HCT116 (cell line): Measurements from ENCODE around the gene ITIH4. TPM values are rescaled to one million over a fixed set of nuclear protein-coding genes. Genes with fewer than 3 reads are reported as not detected.

Source experiments
- ATAC-seq: fragments of 200-7000 bp; cut with Tn5 transposase; 2 replicates; pipeline ENCODE4 v1.9.1; 2020; ENCODE audit warnings: mild to moderate bottlenecking, moderate library complexity
- BruUV-seq: library from RNA; stranded (reverse); fragments of 400-500 nt; replicated peaks from 2 replicates; lab custom pipeline; 2021; lab: Mats Ljungman, UMichigan
- CTCF ChIA-PET: fragments of 300-600 bp; sonication (Branson Sonifier 250); formaldehyde crosslinking; loops from one replicate; lab custom pipeline; 2021; ENCODE audit warnings: antibody characterized with exemption; lab: Charles Lee
- POLR2A ChIA-PET: fragments of 300-600, 350-600 bp; sonication (Branson Sonifier 250); formaldehyde crosslinking; loops from one replicate; lab custom pipeline; 2021; ENCODE audit warnings: antibody characterized with exemption; lab: Charles Lee
- RAD21 ChIA-PET, 2 experiments: fragments of 300-600 bp; sonication (Branson Sonifier 250); formaldehyde crosslinking; loops; one replicate each; lab custom pipeline; 2023; ENCODE audit warnings: low total read pairs in 2 of 2; ENCODE audit not compliant: uncharacterized antibody in 2 of 2, unreplicated experiment in 2 of 2, low non-redundant PET in 1 of 2; lab: Charles Lee
- DNase-seq: peaks from one replicate; pipeline ENCODE4 v3.0.0-alpha.2; 2010; ENCODE audit warnings: low read depth, low spot score
- H2AFZ ChIP-seq: fragments of 200-600 bp; shearing (Covaris generic), sonication (generic); 2 replicates; pipeline ENCODE4 v1.6.1; 2017; ENCODE audit warnings: low read depth, mixed run types, mixed read lengths, antibody characterized with exemption, low read length; ENCODE audit not compliant: poor library complexity, severe bottlenecking
- H3K27ac ChIP-seq: 2 replicates; pipeline ENCODE4 v1.5.1; 2012; ENCODE audit warnings: low read depth, low read length
- H3K27me3 ChIP-seq: fragments of 200-600 bp; sonication (generic); 2 replicates; pipeline ENCODE4 v1.6.1; 2016; ENCODE audit warnings: mixed run types, low read length, mixed read lengths; ENCODE audit not compliant: insufficient read depth
- H3K36me3 ChIP-seq, 2 experiments: fragments of 200-500 bp in 1 of 2; fragments of 200-600 bp in 1 of 2; sonication (Bioruptor generic) in 1 of 2; sonication (generic) in 1 of 2; 2 replicates each; pipeline versions ENCODE4 v1.5.1 to v1.6.1; 2014 to 2016; ENCODE audit warnings: low read length in 2 of 2, inconsistent platforms in 1 of 2, mixed read lengths in 1 of 2, mixed run types in 1 of 2; ENCODE audit not compliant: insufficient read depth in 2 of 2, control insufficient read depth in 1 of 2
- H3K4me1 ChIP-seq, 2 experiments: fragments of 200-600 bp in 1 of 2; sonication (generic) in 1 of 2; 2 replicates each; pipeline versions ENCODE4 v1.5.1 to v1.6.1; 2012 to 2017; ENCODE audit warnings: low read length in 2 of 2, inconsistent platforms in 1 of 2, mild to moderate bottlenecking in 1 of 2, mixed read lengths in 1 of 2, mixed run types in 1 of 2, moderate library complexity in 1 of 2; ENCODE audit not compliant: insufficient read depth in 2 of 2, control insufficient read depth in 1 of 2
- H3K4me2 ChIP-seq: fragments of 200-600 bp; sonication (generic); 2 replicates; pipeline ENCODE4 v1.6.1; 2017; ENCODE audit warnings: mixed run types, low read length, mixed read lengths
- H3K4me3 ChIP-seq, 2 experiments: fragments of 200-600 bp in 1 of 2; sonication (generic) in 1 of 2; replicated peaks in 1 of 2; 2 replicates each; pipeline ENCODE4 v1.5.1; 2011 to 2016; ENCODE audit warnings: low read length in 2 of 2, control low read depth in 1 of 2, low read depth in 1 of 2, mild to moderate bottlenecking in 1 of 2, mixed read lengths in 1 of 2, mixed run types in 1 of 2
- H3K79me2 ChIP-seq: fragments of 200-600 bp; sonication (generic); 2 replicates; pipeline ENCODE4 v1.6.1; 2017; ENCODE audit warnings: mild to moderate bottlenecking, mixed run types, low read length, moderate library complexity, mixed read lengths; ENCODE audit not compliant: insufficient read depth
- H3K9ac ChIP-seq: fragments of 200-600 bp; sonication (generic); 2 replicates; pipeline ENCODE4 v1.6.1; 2016; ENCODE audit warnings: low read length, mixed read lengths
- H3K9me2 ChIP-seq: fragments of 200-600 bp; sonication (generic), shearing (Covaris generic); 2 replicates; pipeline ENCODE4 v1.6.1; 2017; ENCODE audit warnings: mixed run types, mild to moderate bottlenecking, moderate library complexity; ENCODE audit not compliant: insufficient read depth
- H3K9me3 ChIP-seq, 2 experiments: fragments of 200-500 bp in 1 of 2; fragments of 200-600 bp in 1 of 2; sonication (Bioruptor generic) in 1 of 2; sonication (generic) in 1 of 2; 2 replicates each; pipeline ENCODE4 v1.6.1; 2014 to 2017; ENCODE audit warnings: low read length in 2 of 2, mixed read lengths in 2 of 2, inconsistent platforms in 1 of 2, low read depth in 1 of 2, mild to moderate bottlenecking in 1 of 2, mixed run types in 1 of 2, moderate library complexity in 1 of 2; ENCODE audit not compliant: control insufficient read depth in 1 of 2, insufficient read depth in 1 of 2
- H4K20me1 ChIP-seq: fragments of 200-600 bp; sonication (generic), shearing (Covaris generic); 2 replicates; pipeline ENCODE4 v1.6.1; 2017; ENCODE audit warnings: mixed run types, mild to moderate bottlenecking, moderate library complexity; ENCODE audit not compliant: insufficient read depth
- ATF3 ChIP-seq: IDR thresholded peaks from 2 replicates; pipeline ENCODE4 v1.6.1; 2012
- EGR1 ChIP-seq: IDR thresholded peaks from 2 replicates; pipeline ENCODE4 v1.6.1; 2012; ENCODE audit warnings: low read depth
- ELF1 ChIP-seq: IDR thresholded peaks from 2 replicates; pipeline ENCODE4 v1.6.1; 2012; ENCODE audit warnings: low read depth, borderline replicate concordance
- EZH2 ChIP-seq: fragments of 200-600 bp; sonication (generic); IDR thresholded peaks from 2 replicates; pipeline ENCODE4 v1.6.1; 2017; ENCODE audit warnings: antibody characterized with exemption, mixed run types
- EZH2phosphoT487 ChIP-seq: fragments of 200-600 bp; IDR thresholded peaks from 2 replicates; pipeline ENCODE4 v1.6.1; 2018; ENCODE audit warnings: antibody characterized with exemption, borderline replicate concordance
- FOSL1 ChIP-seq: IDR thresholded peaks from 2 replicates; pipeline ENCODE4 v1.6.1; 2012; ENCODE audit warnings: low read depth
- POLR2A ChIP-seq: IDR thresholded peaks from 2 replicates; pipeline ENCODE4 v1.7.0; 2011; ENCODE audit warnings: borderline replicate concordance; ENCODE audit not compliant: insufficient read depth, insufficient read length; ENCODE audit errors: extremely low read depth
- RAD21 ChIP-seq: IDR thresholded peaks from 2 replicates; pipeline ENCODE4 v1.6.1; 2012; ENCODE audit warnings: low read depth, mild to moderate bottlenecking
- REST ChIP-seq: IDR thresholded peaks from 2 replicates; pipeline ENCODE4 v1.6.1; 2012; ENCODE audit warnings: low read depth
- SIN3A ChIP-seq: IDR thresholded peaks from 2 replicates; pipeline ENCODE4 v1.6.1; 2012; ENCODE audit warnings: low read depth
- SP1 ChIP-seq: IDR thresholded peaks from 2 replicates; pipeline ENCODE4 v1.6.1; 2012; ENCODE audit warnings: low read depth
- ZFX ChIP-seq: fragments of 450-650 bp; IDR thresholded peaks from 2 replicates; pipeline ENCODE4 v1.6.1; 2017
- ZNF274 ChIP-seq: fragments of 200-500 bp; sonication (Bioruptor generic); IDR thresholded peaks from 2 replicates; pipeline ENCODE4 v1.6.1; 2014; ENCODE audit warnings: mild to moderate bottlenecking, low read depth, low read length, inconsistent platforms
- intact Hi-C: fragments of 100-400 bp; cut with micrococcal nuclease; formaldehyde crosslinking; loops from 2 replicates; pipeline ENCODE4 v1.10.0; 2022
- total RNA-seq: library from RNA; stranded (reverse); gene quantifications from one replicate; pipeline ENCODE4 v1.2.1, GENCODE V29; 2021; ENCODE audit not compliant: unreplicated experiment

Gene ITIH4
- total RNA-seq, 1 experiment from 2014 or later = 4.1 TPM

- no TSS peak for BruUV-seq
- intact Hi-C loops = no loop called here
- H4K20me1 ChIP-seq = no peaks in the 10 kb centered on the region
- ChIA-PET POLR2A (no interaction called here), RAD21 (no interaction called here), CTCF (no interaction called here)
- no peaks in the 10 kb centered on the region for H3K27me3 ChIP-seq
- peaks cover 0 to 6% of the 10 kb centered on the region in 2 experiments; a peak in 1 of 4 replicates for H3K4me1 ChIP-seq
- no peaks in the 10 kb centered on the region for H3K79me2 ChIP-seq
- no peak overlapping the region for H3K4me3 ChIP-seq
- TF ChIP-seq SP1 (no peak), POLR2A (no peak), ELF1 (no peak), RAD21 (no peak), FOSL1 (no peak), ZFX (no peak), EZH2 (no peak)
- H3K9me3 ChIP-seq = no peaks in the 10 kb centered on the region
- ATAC-seq = no peak
- no peaks in the 10 kb centered on the region for H3K36me3 ChIP-seq
- no peak for DNase-seq
- H3K9me2 ChIP-seq = no peaks in the 10 kb centered on the region
- no peak overlapping the region for H3K4me2 ChIP-seq
- H2AFZ ChIP-seq = no peak overlapping the region
- no peak overlapping the region for H3K27ac ChIP-seq
- no peak overlapping the region for H3K9ac ChIP-seq
Measured at GRCh38 chr3:52817860-52818259, 12.6 kb downstream of the ITIH4 start.

- Histone ChIP-seq H3K27me3 (no peaks in the 10 kb centered on the region), H3K4me2 (no peak overlapping the region), H3K79me2 (no peaks in the 10 kb centered on the region), H2AFZ (no peak overlapping the region), H3K4me1 (peaks cover 0 to 6% of the 10 kb centered on the region in 2 experiments; a peak in 1 of 4 replicates), H3K4me3 (no peak overlapping the region), H3K9ac (no peak overlapping the region), H3K9me3 (no peaks in the 10 kb centered on the region), H4K20me1 (no peaks in the 10 kb centered on the region), H3K27ac (no peak overlapping the region), H3K9me2 (no peaks in the 10 kb centered on the region), H3K36me3 (no peaks in the 10 kb centered on the region)
- ChIA-PET RAD21 (no interaction called here), POLR2A (no interaction called here), CTCF (no interaction called here)
- no TSS peak for BruUV-seq
- no peak for DNase-seq
- no peak for ATAC-seq
- intact Hi-C loops = no loop called here
- TF ChIP-seq EZH2phosphoT487 (no peak), ELF1 (no peak), SP1 (no peak), ZNF274 (no peak), RAD21 (no peak), FOSL1 (no peak), SIN3A (no peak), REST (no peak), POLR2A (no peak), EGR1 (no peak), ATF3 (no peak)
Measured at GRCh38 chr3:52817221-52817620, 13.3 kb downstream of the ITIH4 start.
